Right hindlimb (tissue), 1 donor: ENCODE measurements around the gene CYBA.
A peak's percentile ranks its signal among the peaks of the same experiment; 100 is the strongest.
"Not testable (repeated sequence)": the region's sequence is repeated elsewhere in the genome, so short reads cannot be mapped to it uniquely, and the experiment has no call there.

Source experiments
- DNase-seq: peaks from one replicate; pipeline ENCODE4 v3.0.0-alpha.2; 2018

CYBA gene

GRCh38 chr16:88686062-88686438 lies 35.2 kb upstream of the CYBA start:
- no peak for DNase-seq

DNA sequence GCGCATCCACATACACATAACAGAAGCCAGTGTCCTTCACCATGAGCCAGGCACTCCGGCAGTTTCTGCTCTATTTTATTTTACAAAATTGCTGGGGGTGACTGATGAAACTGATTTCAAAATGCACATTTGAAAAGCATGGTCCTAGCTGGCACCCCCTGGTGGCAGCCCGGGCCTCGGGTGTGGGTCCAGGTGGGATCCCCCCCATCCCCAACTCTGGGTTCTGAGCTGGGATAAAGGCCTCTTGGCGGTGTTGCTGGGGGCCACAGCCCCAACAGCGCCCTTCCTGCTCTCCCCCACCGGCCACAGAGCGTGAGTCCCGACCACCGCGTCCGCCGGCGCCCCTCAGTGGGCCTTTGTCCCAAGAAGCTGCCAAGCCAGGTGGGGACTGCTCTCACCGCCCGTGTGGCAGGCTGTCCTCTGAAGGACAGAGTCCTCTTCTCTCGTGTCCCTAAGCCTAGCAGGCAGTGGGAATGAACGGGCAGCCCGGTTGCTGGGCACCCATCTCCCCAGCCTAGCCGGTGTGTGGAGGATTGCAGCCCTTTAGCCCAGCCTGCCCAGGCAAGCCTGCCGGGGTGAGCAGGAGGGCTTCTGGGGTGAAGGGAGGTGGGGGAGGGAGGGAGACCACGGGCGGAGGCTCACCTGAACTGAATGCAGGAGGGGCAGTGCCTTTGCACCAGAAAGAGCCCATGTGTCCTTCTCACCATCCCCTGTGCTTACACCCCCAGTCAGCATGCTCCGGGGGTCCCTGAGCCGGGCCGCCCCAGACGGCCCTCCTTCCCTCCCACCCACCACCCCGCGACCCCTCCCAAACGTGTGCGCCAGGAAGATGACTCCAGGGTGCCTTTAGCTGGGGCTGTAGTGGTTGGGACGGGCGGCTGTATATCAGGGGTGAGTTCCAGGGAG lies 34.6 kb upstream of the CYBA start:
- no peak for DNase-seq

- DNase-seq = no peak
Observed at GRCh38 chr16:88684569-88685155, 33.8 kb upstream of the CYBA start.

- DNase-seq = no peak
Observed at GRCh38 chr16:88681709-88682451, 31.0 kb upstream of the CYBA start.

DNA sequence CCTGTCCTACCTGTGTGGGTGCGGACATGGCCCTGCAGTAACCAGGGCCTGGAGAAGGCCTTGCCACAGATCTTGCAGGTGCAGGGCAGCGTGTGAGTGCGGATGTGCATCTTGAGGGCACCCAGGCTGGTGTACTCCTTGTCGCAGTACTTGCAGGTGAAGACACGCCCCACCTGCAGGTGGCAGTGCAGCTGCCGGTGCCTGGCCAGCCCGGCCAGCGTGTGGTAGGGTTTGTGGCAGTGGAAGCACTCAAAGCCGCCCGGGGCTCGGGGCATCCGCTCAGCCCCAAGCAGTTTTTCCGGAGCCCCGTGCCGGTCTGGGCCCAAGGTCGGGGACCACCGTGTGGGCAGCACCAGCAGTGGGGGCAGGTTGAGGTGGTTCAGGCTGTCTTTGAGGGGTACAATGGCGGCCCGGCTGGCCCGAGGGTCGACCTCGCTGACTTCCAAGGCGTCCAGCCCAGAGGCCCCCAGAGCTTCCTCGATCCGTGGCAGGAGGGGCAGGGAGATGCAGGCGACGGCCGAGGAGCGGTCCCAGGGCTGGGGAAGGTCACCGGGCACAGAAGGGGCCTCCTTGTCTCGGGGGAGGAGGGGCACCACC lies 30.3 kb upstream of the CYBA start:
- no peak for DNase-seq

DNA sequence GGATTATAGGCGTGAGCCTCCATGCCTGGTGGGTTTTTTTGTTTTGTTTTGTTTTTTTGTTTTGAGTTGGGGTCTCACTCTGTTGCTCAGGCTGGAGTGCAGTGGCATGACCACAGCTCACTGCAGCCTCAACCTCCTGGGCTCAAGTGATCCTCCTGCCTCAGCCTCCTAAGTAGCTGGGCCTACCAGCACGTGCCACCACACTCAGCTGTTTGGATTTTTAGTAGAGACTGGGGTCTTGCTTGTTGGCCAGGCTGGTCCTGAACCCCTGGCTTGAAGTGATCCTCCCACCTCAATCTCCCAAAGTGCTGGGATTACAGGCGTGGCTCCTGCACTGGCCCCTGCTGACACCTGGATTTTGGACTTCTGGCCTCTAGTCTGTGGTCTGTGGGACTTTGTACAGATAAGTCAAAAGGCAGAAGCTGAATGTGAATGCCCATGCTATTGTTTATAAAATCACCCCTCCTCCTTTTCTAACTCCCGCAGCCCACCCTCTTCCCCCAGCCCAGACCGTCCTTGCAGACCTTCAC lies 29.8 kb upstream of the CYBA start:
- no peak for DNase-seq

- DNase-seq = no peak
Observed at GRCh38 chr16:88678224-88678979, 27.5 kb upstream of the CYBA start.

GRCh38 chr16:88677721-88678120 lies 26.9 kb upstream of the CYBA start:
- DNase-seq = no peak

GRCh38 chr16:88676502-88677242 lies 25.8 kb upstream of the CYBA start:
- no peak for DNase-seq

- DNase-seq = no peak
Observed at GRCh38 chr16:88673716-88674379, 23.0 kb upstream of the CYBA start.

DNA sequence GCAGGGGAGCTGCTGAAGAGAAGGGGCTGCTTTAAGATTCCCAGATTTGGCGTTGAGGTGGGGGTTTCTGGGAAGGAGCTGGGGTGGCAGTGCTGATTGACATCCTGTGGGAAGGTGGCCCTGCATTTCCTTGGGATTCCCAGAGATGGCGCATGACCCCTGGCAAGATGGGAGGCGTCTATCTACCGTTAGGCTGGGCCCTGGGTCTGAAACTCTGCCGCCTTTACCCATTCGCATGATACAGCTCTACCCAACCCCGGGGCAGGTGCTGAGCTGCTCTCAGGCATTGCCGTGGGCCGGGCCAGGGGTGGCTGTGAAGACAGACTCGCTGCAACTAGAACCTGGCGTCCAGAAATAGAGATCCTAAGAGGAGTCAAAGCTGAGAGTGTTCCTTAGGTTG lies 21.9 kb upstream of the CYBA start:
- DNase-seq = no peak

DNA sequence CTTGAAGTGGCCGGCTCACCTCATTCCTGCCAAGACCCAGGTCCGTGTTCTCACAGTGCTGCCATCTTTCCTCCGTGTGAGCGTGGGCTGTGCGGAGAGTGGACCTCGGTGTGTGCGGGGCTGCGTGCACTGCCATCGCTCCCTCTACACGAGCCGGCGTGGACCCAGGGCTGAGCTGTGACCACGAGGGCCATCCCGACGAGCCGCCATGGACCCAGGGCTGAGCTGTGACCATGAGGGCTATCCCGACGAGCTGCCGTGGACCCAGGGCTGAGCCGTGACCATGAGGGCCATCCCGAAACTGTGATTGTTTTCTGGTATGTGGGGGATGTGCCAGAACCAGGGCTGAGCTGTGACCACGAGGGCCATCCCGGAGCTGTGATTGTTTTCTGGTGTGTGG lies 21.0 kb upstream of the CYBA start:
- DNase-seq = no peak

DNA sequence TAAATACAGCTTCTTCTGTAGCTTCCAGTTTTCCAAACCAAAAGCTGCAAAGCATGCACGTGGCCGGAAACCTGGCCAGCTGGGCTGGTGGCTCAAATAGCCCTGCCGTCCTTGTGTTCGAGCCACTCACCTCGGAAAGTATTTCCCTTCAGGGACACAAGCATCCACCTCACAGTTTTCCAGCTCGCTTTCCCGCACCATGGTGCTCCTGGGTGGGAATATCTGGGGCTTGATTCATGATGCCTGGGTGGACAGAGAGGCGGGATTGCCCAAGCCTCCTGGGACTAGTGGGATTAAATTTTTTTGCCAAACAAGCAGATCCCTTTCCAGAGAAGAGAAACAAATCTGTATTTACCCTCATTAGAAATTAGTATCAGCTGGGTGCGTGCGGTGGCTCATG lies 19.1 kb upstream of the CYBA start:
- no peak for DNase-seq

- not testable (repeated sequence) for DNase-seq
Observed at GRCh38 chr16:88669493-88669892, 18.6 kb upstream of the CYBA start.

- DNase-seq = no peak
Observed at GRCh38 chr16:88667461-88667860, 16.6 kb upstream of the CYBA start.

GRCh38 chr16:88665570-88665969 lies 14.7 kb upstream of the CYBA start:
- no peak for DNase-seq

- DNase-seq = no peak
Observed at GRCh38 chr16:88665148-88665547, 14.3 kb upstream of the CYBA start.

DNA sequence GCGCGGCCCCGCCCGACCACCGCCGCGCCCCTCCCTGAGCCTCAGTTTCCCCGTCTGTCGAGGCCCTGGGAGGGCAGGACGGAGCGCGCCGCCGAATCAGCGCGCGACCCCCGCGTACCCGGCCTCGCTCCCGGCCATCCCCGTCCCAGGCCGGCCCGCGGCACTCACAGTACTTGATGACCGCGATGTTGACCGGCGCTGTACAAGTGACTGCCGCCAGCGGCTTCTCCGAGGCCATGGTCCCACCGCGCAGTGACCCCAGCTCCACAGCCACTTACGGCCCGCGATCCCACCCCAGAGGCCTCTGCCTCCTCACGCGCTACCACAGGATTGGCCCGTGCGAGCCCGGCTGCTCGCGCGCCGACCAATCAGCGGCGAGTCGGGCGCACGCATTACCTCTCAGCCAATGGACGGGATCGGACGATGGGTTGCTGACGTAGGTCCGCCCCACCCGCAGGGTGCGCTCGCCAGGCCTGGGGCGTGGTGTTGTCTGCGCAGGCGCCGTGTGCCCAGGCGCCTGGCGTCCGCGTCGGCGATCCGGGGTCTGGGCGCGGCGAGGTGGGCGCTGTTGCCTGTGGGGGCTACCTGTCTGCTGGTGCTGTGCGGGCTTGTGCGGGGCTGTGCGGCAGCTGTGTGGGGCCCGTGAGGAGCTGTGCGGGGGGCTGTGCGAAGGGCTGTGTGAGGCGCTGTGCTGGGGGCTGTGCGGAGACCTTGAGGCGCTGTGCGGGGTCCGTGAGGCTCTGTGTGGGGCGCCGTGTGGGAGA lies 12.2 kb upstream of the CYBA start, which contains the start of gene MVD:
MVD (minus strand) TSS at position 249 of the 764 bp plus-strand sequence; CDS start at position 238, 11 bp downstream.
- DNase-seq = peak; percentile 98

GRCh38 chr16:88662222-88662842 lies 11.5 kb upstream of the CYBA start:
- DNase-seq = no peak

- no peak for DNase-seq
Observed at GRCh38 chr16:88661468-88661867, 10.6 kb upstream of the CYBA start.
